ENCODE measurements around the gene AFDN. TPM values are rescaled to one million over a fixed set of nuclear protein-coding genes. Genes with fewer than 3 reads are reported as not detected.

The AFDN gene
- total RNA-seq, 1 donor from 2014 or later = 75.9 TPM

GRCh38 chr6:168014428-168014827 is 187.7 kb downstream of the AFDN start:
- H3K4me3 Mint-ChIP-seq = no peak overlapping the region
- no peaks in the 10 kb centered on the region for H3K4me1 Mint-ChIP-seq (ENCODE audit: low read depth)
- intact Hi-C loops (cut with micrococcal nuclease) = no loop called here
- no peak for DNase-seq (ENCODE audit: low spot score)
- H3K27ac Mint-ChIP-seq = no peak overlapping the region
- peaks cover 33% of the 10 kb centered on the region for H3K9me3 Mint-ChIP-seq
- no peaks in the 10 kb centered on the region for H3K36me3 Mint-ChIP-seq (ENCODE audit: low read depth)
- no peaks in the 10 kb centered on the region for H3K27me3 Mint-ChIP-seq (ENCODE audit: insufficient read depth)

GRCh38 chr6:168015009-168015408 is 188.3 kb downstream of the AFDN start:
- H3K9me3 Mint-ChIP-seq = peaks cover 28% of the 10 kb centered on the region
- no peak overlapping the region for H3K4me3 Mint-ChIP-seq
- no peaks in the 10 kb centered on the region for H3K36me3 Mint-ChIP-seq (ENCODE audit: low read depth)
- intact Hi-C loops (cut with micrococcal nuclease) = no loop called here
- no peak overlapping the region for H3K27ac Mint-ChIP-seq
- no peak for DNase-seq (ENCODE audit: low spot score)
- no peaks in the 10 kb centered on the region for H3K4me1 Mint-ChIP-seq (ENCODE audit: low read depth)
- no peaks in the 10 kb centered on the region for H3K27me3 Mint-ChIP-seq (ENCODE audit: insufficient read depth)

- Mint-ChIP-seq H3K36me3 (ENCODE audit: low read depth) (no peaks in the 10 kb centered on the region), H3K4me1 (ENCODE audit: low read depth) (no peaks in the 10 kb centered on the region), H3K27ac (no peak overlapping the region), H3K27me3 (ENCODE audit: insufficient read depth) (no peaks in the 10 kb centered on the region), H3K4me3 (no peak overlapping the region), H3K9me3 (peaks cover 23% of the 10 kb centered on the region)
- no peak for DNase-seq (ENCODE audit: low spot score)
- intact Hi-C loops (cut with micrococcal nuclease) = no loop called here
These were observed 188.9 kb downstream of the AFDN start for GRCh38 chr6:168015482-168016175.

GRCh38 chr6:168016176-168016620 is 189.5 kb downstream of the AFDN start:
- DNase-seq (ENCODE audit: low spot score) = no peak
- Mint-ChIP-seq H3K4me1 (ENCODE audit: low read depth) (no peaks in the 10 kb centered on the region), H3K27ac (no peak overlapping the region)

GRCh38 chr6:168016721-168017525 is 190.2 kb downstream of the AFDN start:
- Mint-ChIP-seq H3K27ac (no peak overlapping the region), H3K36me3 (ENCODE audit: low read depth) (no peaks in the 10 kb centered on the region), H3K4me1 (ENCODE audit: low read depth) (no peaks in the 10 kb centered on the region), H3K27me3 (ENCODE audit: insufficient read depth) (no peaks in the 10 kb centered on the region), H3K9me3 (peaks cover 10% of the 10 kb centered on the region), H3K4me3 (no peak overlapping the region)
- intact Hi-C loops (cut with micrococcal nuclease) = no loop called here
- DNase-seq (ENCODE audit: low spot score) = no peak

More at GRCh38 chr6:168016176-168016620, 189.5 kb downstream of the AFDN start:
- no peaks in the 10 kb centered on the region for H3K36me3 Mint-ChIP-seq (ENCODE audit: low read depth)
- no peak overlapping the region for H3K4me3 Mint-ChIP-seq
- no peaks in the 10 kb centered on the region for H3K27me3 Mint-ChIP-seq (ENCODE audit: insufficient read depth)
- intact Hi-C loops (cut with micrococcal nuclease) = no loop called here
- peaks cover 17% of the 10 kb centered on the region for H3K9me3 Mint-ChIP-seq

GRCh38 chr6:168017629-168018028 is 190.9 kb downstream of the AFDN start:
- peaks cover 6% of the 10 kb centered on the region for H3K9me3 Mint-ChIP-seq
- intact Hi-C loops (cut with micrococcal nuclease) = no loop called here
- H3K4me1 Mint-ChIP-seq (ENCODE audit: low read depth) = no peaks in the 10 kb centered on the region
- H3K27me3 Mint-ChIP-seq (ENCODE audit: insufficient read depth) = no peaks in the 10 kb centered on the region
- no peak for DNase-seq (ENCODE audit: low spot score)
- no peak overlapping the region for H3K27ac Mint-ChIP-seq
- H3K4me3 Mint-ChIP-seq = no peak overlapping the region
- no peaks in the 10 kb centered on the region for H3K36me3 Mint-ChIP-seq (ENCODE audit: low read depth)

- peaks cover 5% of the 10 kb centered on the region for H3K9me3 Mint-ChIP-seq
- no peaks in the 10 kb centered on the region for H3K27me3 Mint-ChIP-seq (ENCODE audit: insufficient read depth)
- no peak overlapping the region for H3K4me3 Mint-ChIP-seq
- no peak for DNase-seq (ENCODE audit: low spot score)
- intact Hi-C loops (cut with micrococcal nuclease) = no loop called here
- no peaks in the 10 kb centered on the region for H3K4me1 Mint-ChIP-seq (ENCODE audit: low read depth)
- H3K36me3 Mint-ChIP-seq (ENCODE audit: low read depth) = no peaks in the 10 kb centered on the region
- no peak overlapping the region for H3K27ac Mint-ChIP-seq
These were observed 192.0 kb downstream of the AFDN start for GRCh38 chr6:168018664-168019063.

- no peak for DNase-seq (ENCODE audit: low spot score)
- intact Hi-C loops (cut with micrococcal nuclease) = no loop called here
- H3K36me3 Mint-ChIP-seq (ENCODE audit: low read depth) = no peaks in the 10 kb centered on the region
- H3K4me3 Mint-ChIP-seq = no peak overlapping the region
- no peak overlapping the region for H3K27ac Mint-ChIP-seq
- H3K9me3 Mint-ChIP-seq = peaks cover 3% of the 10 kb centered on the region
- H3K27me3 Mint-ChIP-seq (ENCODE audit: insufficient read depth) = no peaks in the 10 kb centered on the region
- H3K4me1 Mint-ChIP-seq (ENCODE audit: low read depth) = no peaks in the 10 kb centered on the region
These were observed 193.5 kb downstream of the AFDN start for GRCh38 chr6:168020242-168020641.

- no peaks in the 10 kb centered on the region for H3K27me3 Mint-ChIP-seq (ENCODE audit: insufficient read depth)
These were observed 194.9 kb downstream of the AFDN start for GRCh38 chr6:168021581-168021980.

More at GRCh38 chr6:168021581-168021980, 194.9 kb downstream of the AFDN start:
- no peak for DNase-seq (ENCODE audit: low spot score)
- H3K4me1 Mint-ChIP-seq (ENCODE audit: low read depth) = no peaks in the 10 kb centered on the region
- no peaks in the 10 kb centered on the region for H3K9me3 Mint-ChIP-seq
- H3K4me3 Mint-ChIP-seq = no peak overlapping the region
- H3K36me3 Mint-ChIP-seq (ENCODE audit: low read depth) = no peaks in the 10 kb centered on the region
- H3K27ac Mint-ChIP-seq = no peak overlapping the region
- intact Hi-C loops (cut with micrococcal nuclease) = no loop called here

Other genes starting within 250 kb of the AFDN start
- gene KIF25, start 170.8 kb downstream of the AFDN start, total RNA-seq = not detected in 2 replicates